ENCODE data around the gene GABRB2.
"Not testable (repeated sequence)": the region's sequence is repeated elsewhere in the genome, so short reads cannot be mapped to it uniquely, and the experiment has no call there.

DNA sequence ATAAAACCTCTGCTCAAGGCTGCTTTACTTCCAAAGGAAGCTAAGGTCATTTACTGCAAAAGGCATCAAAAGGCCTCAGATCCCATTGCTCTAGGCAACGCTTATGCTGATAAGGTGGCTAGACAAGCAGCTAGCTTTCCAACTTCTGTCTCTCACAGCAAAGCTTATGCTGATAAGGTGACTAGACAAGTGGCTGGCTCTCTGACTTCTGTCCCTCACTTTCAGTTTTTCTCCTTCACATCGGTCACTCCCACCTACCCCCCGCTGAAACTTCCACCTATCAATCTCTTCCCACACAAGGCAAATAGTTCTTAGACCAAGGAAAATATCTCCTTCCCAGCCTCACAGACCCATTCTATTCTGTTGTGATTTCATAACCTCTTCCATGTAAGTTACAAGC is 293.6 kb downstream of the GABRB2 start:
- TF ChIP-seq POLR2A, CTCF (IDR thresholded peaks at IDR 0.05): not testable (repeated sequence)
